G401.6 (cell line): Measurements from ENCODE around the gene CWF19L1.
A peak's percentile ranks its signal among the peaks of the same experiment; 100 is the strongest.

Source experiments
- FAIRE-seq: peaks from 2 replicates; lab custom pipeline; 2012; peaks lifted over from hg19 to GRCh38; lab: Jason Lieb, UNC

Gene CWF19L1

DNA sequence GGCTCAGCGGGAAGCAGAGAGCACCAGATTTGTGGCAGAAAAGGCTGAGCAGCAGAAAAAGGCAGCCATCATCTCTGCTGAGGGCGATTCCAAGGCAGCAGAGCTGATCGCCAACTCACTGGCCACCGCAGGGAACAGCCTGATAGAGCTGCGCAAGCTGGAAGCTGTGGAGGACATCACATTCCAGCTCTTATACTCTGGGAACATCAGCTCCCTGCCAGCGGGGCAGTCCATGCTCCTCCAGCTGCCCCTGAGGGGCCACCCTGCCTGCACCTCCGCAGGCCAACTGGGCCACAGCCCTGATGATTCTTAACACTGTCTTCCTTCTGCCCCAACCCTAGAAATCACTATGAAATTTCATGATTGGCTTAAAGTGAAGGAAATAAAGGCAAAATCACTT, 18.6 kb downstream of the CWF19L1 start:
- FAIRE-seq = no peak

DNA sequence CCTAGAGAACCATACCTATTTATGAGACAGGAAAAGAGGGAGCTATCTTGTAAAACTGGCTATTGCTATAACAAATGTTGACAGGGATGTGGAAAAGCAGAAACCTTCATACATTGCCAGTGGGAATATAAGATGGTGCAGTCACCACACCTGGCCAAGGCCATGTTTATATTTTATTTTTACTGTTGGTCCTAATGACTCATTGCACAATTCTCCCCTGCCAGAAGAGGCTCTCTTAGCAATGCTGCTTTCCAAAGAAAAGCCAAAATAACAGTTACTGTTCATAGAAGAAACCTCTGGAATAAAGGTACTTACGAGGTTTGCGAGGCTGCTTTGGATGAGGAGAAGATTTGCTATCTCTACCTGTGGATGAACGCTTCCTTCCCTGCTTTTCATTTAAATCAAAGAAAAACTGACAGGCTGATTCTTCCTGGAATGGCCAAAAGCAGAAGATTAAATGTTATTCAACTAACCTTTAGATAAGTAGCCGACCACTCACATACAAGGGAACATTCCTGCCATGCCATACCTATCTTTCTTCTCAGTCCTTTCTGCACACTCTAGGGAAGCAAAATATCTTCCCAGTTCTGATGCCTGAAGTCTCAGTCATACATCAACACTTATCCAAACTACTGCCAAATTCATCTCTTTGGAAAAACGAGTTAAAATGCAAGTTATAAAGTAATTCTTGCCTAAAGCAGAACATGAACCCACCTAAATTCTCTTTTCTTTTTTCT, 21.8 kb downstream of the CWF19L1 start:
- no peak for FAIRE-seq

DNA sequence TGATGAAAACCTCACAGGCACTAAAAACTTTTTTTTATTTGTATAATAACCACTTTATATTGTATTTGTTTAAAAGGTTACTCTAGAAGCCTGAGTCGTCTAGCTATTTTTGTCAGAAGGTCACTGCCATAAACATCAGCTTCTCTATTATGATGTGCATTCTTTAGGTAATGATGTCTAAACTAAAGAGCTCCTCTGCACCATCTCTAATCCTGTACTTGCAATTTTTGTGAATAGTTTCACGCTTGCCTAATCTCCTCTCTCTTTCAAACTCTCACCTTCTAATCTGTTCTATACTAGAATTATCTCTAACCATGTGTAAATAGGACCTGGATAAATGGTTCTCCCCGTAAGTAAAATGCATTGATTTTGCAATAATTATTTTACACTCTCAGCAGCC, 27.6 kb downstream of the CWF19L1 start:
- FAIRE-seq = no peak

DNA sequence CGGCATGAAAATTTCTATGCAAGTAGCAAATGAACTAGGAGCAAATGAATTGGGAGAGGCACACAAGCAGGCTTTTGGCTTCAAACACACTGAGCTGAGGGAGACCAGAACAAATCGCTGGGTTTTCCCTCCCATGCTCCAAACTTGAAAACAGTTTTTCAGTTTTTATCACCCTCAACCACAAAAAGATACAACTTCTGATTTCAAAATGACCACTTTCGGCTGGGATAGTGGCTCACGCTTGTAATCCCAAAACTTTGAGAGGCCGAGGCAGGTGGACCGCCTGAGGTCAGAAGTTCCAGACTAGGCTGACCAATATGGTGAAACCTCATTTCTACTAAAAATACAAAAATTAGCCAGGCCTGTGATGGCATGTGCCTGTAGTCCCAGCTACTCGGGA, 29.0 kb downstream of the CWF19L1 start:
- no peak for FAIRE-seq

DNA sequence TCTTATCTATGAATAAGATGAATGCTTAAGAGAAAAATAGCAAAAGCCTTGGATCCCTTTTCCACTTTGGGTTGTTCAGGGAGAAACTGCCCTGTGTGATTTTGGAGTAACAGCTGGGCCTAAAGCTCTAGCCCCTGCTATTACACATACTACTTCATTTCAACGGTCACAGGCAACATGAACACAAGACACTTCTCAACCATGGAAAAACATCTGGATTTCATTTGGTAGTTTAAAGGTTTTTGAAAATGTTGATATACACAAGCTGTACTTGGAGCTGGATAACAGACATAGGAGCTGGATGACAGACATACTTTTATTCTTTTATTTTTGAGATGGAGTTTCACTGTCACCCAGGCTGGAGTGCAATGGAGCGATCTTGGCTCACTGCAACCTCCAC, 35.3 kb downstream of the CWF19L1 start:
- FAIRE-seq = no peak

DNA sequence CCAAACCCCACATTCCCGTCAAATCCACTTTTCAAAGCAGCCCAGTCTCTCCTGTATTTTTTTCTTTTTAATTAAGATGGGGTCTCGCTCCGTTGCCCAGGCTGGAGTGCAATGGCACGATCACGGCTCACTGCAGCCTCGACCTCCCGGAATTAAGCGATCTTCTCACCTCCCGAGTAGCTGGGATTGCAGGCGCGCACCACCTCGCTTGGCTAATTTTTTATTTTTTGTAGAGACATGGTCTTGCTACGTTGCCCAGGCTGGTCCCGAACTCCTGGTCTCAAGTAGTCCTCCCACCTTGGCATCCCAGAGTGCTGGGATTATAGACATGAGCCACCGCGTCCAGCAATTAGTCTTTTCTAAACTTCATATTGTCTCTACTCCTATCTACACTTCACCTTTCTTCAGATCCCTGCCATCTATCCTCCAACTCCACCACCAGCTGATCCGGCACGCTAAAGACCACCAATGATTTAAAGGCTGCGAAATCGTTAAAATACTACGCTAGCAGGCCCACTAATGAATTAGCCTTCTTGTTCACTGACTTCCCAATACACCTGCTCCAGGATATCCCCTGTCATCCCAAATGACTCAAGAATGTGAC, 37.5 kb downstream of the CWF19L1 start:
- no peak for FAIRE-seq

DNA sequence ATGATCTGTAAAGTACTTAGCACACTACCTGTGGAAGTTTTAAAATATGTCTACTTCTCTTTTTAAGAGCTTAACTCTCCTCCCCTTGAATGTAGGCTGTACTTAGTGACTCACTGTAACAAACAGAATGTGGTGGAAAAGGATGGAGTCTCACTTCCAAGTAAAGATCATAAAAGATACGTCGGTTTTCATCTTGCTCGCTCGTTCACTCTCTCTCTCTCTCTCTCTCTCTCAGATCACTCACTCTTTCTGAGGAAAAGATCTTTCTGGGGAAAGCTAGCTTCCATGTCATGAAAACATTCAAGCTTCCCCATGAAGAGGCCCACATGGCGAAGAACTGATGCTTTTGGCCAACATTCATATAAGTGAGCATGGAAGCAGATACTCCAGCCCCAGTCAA, 43.6 kb downstream of the CWF19L1 start:
- FAIRE-seq = no peak

DNA sequence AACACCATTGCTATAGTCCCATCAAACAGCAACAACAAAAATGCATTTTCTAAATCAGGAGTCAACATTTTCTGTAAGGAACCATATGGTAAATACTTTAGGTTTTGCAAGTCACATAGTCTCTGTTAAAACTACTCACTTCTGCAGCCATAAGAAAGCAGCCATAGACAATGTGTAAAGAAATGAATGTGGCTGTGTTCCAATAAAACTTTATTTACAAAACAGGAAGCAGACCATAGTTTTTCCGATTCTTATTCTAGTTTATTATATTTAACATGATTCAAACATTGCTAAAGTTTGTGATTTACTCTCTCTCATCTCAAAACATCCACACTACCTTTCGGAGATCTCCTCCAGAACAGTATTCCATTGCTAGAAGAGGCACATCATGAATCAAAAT, 44.9 kb downstream of the CWF19L1 start:
- FAIRE-seq = no peak

DNA sequence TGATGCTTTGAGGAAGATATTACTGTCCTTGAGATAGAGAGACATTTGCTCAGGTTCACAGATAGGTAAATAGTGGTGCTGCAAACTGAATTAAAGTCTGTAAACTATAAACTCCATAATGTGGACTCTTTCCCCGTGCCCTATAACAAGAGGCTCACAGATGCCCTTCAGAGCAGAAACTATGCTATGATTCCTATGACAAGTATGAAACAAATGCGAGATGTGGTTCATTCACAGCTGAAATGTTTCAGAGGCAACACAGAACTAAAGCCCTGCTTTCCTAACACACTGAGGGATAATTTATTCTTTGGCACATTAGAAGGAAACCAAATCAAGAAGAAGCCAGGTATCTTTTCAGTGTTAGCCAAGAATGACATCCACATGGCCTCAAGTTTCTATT, 51.4 kb downstream of the CWF19L1 start:
- no peak for FAIRE-seq

DNA sequence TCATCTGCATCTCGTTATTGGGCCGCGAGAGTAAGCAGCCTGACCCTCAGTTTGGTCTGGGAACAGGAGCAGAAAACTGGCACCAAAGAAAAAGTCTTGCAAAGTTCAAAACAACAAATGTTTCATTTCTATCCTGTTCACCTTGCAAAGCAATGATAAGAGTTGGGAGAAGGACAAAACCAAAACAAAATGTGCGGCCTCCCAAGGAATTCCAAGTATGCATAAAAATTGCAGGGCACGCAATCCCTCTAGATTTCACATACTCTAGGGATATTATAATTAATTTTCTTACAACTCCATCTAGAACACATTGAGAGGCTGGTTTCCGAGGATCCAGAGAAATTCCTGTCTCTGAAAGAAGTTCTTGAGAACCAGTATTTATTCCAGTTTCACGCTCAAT, 58.1 kb downstream of the CWF19L1 start:
- FAIRE-seq = no peak

DNA sequence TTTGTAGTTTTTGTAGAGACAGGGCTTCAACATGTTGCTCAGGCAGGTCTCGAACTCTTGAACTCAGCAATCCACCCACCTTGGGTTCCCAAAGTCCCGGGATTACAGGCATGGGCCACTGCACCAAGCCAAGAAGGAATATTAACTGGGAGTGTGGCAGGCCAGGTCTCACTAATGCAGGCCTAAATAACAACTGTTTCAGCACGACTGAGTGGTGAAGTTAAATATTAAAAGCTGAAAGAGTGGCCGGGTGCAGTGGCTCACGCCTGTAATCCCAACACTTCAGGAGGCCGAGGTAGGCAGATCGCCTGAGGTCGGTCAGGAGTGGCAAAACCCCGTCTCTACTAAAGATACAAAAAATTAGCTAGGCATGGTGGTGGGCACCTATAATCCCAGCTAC, 59.2 kb downstream of the CWF19L1 start:
- FAIRE-seq = no peak

DNA sequence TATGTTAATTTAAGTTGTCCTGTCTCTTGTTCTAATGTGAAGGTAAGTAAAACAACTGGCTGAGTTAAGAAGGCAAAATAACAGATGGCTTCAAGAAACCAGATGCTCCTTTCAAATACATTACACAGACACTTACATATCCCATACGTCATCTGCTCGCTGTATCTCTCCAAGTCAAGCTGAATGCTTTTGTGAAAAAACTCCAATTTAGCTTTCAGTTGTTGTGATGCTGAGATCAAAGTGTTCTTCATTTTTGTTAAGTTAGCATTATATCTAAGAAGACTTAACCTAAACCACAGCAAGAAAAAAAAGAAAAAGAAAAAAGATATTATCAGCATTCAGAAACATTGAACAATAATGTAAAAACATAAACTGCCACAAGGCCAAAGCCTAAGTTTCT, 63.1 kb downstream of the CWF19L1 start:
- FAIRE-seq = peak; percentile 30

DNA sequence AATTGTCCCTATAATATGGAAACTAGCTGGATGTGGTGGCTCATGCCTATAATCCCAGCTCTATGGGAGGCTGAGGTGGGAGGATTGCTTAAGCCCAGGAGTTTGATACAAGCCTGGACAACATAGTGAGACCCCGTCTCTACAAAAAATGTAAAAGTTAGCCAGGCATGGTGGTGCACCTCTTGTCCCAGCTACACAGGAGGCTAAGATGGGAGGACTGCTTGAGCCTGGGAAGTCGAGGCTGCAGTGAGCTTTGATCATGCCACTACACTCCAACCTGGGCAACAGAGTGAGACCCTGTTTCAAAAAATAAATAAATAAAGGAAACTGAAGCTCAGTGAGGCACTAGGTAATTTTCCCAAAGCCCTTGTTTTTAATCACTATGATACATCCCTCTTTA, 65.9 kb downstream of the CWF19L1 start:
- FAIRE-seq = no peak

DNA sequence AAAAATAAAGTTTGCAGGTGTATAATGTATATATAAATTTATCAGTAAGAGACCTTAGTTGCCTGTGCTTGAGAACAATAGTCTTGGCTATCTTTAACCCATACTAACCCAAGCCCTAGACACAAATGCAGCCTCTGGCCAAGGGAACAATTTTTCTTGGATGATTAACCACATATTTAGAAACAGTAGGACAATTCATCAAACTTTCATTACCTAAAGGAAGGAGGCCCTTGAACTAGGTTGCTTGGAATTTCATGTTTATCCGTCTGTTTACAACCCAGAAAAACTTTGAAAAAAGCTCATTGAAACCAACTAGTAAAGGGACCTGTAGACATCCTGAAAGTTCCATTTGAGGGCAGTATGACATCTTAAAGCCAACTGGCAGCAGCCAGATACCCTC, 72.7 kb downstream of the CWF19L1 start:
- no peak for FAIRE-seq

DNA sequence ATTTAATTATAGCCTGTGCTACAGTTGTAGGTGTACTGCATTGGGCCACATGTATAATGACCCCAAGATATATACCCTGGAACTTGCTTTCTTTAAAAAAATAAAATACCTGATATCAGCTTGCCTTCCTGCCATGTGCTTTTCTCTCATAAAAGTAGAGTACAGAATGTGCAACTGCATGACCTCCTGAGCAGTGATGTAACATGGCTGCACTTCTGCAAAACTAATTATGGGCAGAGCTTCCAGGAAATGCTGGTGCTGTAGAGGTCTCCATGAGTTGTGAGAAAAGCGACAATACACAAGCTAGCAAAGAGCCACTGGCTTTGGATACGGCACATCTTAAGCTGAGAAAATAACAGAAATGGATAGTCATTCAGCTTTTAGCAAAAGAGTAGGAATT, 75.1 kb downstream of the CWF19L1 start:
- FAIRE-seq = no peak

DNA sequence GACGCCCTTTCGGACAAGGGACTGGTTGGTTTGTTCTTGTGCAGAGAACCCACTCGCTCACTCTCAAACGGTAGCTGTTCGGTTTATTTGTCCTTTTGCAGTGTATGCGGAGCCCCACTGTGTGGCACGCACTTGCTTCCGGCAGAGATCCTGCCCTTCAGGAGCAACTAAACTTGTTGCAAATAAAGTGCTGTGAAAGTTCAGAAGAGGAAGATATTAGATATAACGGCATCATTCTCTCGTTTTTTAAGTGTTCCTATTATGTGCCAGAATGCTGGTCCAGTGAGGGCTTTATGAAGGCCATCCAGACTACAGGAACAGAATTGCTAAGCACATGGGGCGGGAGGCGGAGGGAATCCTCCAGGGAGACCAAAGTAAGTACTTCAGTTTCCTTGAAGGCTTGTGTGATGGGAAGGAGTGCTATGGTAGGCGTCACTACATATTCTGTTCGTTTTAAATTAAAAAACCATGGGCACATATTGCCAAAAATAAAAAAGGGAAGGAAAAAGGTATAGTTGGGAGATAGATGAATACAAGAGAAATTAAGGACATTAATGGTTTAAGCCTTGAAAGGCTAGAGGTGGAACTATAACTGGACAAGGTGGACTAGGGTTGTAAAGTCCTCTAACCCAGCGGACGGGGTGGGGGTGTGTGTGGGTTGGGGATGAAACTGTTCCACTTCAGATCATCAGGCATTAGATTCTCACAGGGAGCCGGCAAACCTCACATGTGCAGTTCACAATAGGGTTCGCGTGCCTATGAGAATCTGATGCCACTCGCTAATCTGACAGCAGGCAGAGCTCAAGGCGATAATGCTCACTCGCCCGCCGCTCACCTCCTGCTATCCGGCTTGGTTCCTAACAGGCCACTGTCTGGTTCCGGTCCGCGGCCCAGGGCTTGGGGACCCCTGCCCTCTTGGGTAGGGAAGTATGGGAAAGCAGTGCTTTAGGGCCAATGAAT, 80.9 kb downstream of the CWF19L1 start:
- FAIRE-seq = no peak

DNA sequence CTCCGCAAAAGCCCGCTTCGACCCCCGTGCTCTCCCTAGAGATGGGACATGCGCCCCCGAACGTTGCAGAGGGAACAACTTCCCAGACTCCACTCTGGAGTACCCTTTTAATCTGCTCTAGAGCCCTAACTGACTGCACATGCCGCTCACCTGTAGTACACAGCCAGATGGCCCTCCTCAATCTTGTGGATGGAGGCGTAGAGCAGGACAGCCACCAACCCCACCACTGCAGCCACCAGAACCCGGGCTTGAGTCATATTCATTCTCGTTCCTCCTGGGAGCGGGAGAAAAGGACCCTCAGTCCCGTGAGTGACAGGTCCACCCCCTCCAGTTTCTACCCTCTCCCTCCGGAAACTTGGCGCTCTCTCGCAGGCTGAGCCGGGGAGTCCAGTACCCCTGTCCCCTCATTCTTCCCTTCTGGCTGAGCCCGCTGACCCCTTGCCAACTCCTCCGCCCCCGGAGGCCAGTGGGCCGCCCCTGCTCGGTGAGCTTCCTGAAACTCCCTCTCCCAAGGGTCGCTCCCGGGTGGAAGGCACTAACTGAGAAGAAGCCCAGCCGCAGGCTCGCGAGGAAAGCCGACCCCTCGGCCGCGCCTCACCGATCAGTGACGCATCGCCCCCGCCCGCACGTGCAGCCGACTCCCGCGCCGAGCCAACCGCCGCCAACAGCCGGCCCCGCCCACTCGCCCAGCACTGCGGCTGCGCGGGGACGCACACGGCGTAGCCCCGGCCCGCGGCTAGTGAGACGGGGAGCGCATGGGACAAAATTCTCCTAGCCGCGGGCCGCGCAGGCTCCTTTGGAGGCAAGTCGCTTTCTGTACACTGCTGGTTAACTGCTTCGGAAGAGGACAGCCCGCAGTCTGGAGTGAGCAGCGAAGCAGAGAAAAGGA, 81.8 kb downstream of the CWF19L1 start, which contains the start of gene ERLIN1:
Gene ERLIN1 (minus strand): TSS at position 666 of the 889 bp plus-strand sequence. CDS start 403 bp downstream, at position 263.
- no peak for FAIRE-seq

DNA sequence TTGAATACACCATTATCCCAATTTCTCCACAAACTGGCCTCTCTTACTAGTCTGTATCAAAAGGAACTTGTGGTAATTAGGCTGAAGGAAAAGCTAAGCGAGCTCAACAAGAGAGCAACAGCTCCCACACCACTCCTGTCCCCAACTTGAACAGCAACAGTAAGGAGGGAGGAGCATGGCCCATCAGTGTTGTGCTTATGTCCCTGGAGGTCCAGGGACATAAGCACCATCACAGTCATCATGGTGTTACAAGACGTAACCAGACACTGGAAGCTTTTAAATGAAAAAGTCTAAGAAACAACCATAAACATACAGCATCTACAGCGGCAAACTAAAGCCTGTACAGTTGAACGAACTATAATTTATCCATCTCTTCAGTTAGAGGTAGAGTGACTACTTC, 82.6 kb downstream of the CWF19L1 start:
- no peak for FAIRE-seq

DNA sequence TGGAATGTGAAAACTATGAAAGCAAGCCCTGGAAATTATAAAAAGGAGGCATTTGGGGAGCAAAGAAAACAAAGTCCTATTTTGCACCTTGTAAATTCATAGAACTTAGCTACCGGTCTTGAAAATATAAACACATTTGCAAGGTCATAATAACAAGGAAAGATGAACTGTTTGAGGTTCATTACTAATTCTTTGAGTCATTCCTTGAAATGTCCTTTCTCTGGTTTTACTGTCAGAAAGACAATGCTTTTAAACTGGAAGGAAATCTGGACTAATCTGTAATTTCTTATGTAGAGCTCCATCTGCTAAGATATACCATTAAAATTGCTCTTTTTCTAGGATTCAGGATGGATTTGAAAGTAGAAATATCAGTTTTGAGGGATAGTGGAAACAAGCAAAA, 83.0 kb downstream of the CWF19L1 start:
- no peak for FAIRE-seq

DNA sequence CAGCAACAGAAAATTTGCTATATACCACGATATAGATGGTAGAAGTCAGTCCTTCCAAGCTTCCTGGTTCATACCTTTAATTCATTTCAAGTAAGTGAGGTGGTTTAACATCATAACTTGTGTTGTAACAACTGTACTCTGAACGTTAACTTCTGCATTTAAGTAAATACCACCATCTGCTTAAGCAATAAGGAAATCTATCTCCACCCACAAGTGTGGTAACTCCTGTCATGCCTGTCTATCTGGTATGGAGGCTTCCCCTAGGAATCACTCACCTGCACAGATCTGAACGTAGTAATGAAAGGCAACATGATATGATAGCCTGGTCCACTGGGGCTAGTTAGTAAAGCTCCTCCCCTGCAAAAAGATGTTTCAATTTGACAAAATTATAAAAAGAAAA, 84.0 kb downstream of the CWF19L1 start:
- FAIRE-seq = no peak

DNA sequence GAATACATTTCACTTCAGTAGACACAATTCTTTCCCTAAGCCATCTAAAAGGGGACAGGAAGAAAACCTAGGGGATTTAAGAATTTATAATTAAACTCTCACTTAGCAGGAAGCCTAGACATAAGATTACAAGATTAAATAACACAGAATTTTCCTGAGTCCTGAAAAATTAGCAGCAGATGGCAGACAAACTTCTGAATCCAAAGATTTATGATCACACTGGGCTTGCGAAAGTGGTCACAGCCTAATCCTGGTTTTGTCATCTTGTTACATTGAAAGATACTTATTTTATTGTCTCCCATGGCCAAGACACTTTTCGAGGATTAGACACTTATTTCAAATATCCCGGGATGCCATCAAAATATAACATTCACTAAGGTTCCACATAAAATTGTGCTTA, 84.5 kb downstream of the CWF19L1 start:
- no peak for FAIRE-seq
